ENCODE results near the gene CEP250.

Gene CEP250

GRCh38 chr20:35431621-35432429 lies 23.6 kb upstream of the CEP250 start:
- no peak for DNase-seq (ENCODE audit: low spot score)
- no peak for TF ChIP-seq CTCF (IDR thresholded peaks at IDR 0.05; ENCODE audit: extremely low read depth, missing control alignments)

- DNase-seq (ENCODE audit: low spot score), result no peak
- TF ChIP-seq CTCF (IDR thresholded peaks at IDR 0.05; ENCODE audit: extremely low read depth, missing control alignments), result no peak
Measured at GRCh38 chr20:35432430-35432735, 23.0 kb upstream of the CEP250 start.

- no peak for DNase-seq (ENCODE audit: low spot score)
- TF ChIP-seq CTCF (IDR thresholded peaks at IDR 0.05; ENCODE audit: extremely low read depth, missing control alignments), result no peak
Measured at GRCh38 chr20:35433337-35433736, 22.1 kb upstream of the CEP250 start.

GRCh38 chr20:35434085-35435005 lies 21.1 kb upstream of the CEP250 start:
- no peak for TF ChIP-seq CTCF (IDR thresholded peaks at IDR 0.05; ENCODE audit: extremely low read depth, missing control alignments)
- DNase-seq (ENCODE audit: low spot score), result no peak

- TF ChIP-seq CTCF (IDR thresholded peaks at IDR 0.05; ENCODE audit: extremely low read depth, missing control alignments), result no peak
- DNase-seq (ENCODE audit: low spot score), result no peak
Measured at GRCh38 chr20:35436177-35436573, 19.2 kb upstream of the CEP250 start.

- no peak for TF ChIP-seq CTCF (IDR thresholded peaks at IDR 0.05; ENCODE audit: extremely low read depth, missing control alignments)
Measured at GRCh38 chr20:35437599-35437998, 17.8 kb upstream of the CEP250 start.

GRCh38 chr20:35443003-35443402 lies 12.4 kb upstream of the CEP250 start:
- DNase-seq (ENCODE audit: low spot score), result no peak
- no peak for TF ChIP-seq CTCF (IDR thresholded peaks at IDR 0.05; ENCODE audit: extremely low read depth, missing control alignments)

More at GRCh38 chr20:35437599-35437998, 17.8 kb upstream of the CEP250 start:
- DNase-seq (ENCODE audit: low spot score), result no peak
